ENCODE data around the gene ABCE1.

DNA sequence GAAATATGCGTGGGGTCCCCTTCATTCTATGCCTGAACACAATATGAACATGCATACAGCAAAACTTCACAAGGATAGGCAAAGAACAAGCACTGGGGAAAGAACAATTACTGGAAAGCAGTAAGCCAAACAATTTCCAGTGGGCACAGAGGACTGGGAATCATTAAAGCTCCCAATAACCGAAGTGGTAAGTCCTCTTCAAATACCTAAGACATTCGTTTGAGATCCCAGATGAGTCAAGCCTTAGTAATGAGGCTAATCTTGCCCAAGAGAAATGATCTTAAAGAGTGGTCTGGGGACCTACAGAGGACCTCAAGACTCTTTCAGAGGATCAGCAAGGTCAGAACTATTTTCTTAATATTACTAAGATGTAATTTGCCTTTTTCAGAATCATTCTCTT, 28.8 kb upstream of the ABCE1 start:
- TF ChIP-seq, protein P1, sequence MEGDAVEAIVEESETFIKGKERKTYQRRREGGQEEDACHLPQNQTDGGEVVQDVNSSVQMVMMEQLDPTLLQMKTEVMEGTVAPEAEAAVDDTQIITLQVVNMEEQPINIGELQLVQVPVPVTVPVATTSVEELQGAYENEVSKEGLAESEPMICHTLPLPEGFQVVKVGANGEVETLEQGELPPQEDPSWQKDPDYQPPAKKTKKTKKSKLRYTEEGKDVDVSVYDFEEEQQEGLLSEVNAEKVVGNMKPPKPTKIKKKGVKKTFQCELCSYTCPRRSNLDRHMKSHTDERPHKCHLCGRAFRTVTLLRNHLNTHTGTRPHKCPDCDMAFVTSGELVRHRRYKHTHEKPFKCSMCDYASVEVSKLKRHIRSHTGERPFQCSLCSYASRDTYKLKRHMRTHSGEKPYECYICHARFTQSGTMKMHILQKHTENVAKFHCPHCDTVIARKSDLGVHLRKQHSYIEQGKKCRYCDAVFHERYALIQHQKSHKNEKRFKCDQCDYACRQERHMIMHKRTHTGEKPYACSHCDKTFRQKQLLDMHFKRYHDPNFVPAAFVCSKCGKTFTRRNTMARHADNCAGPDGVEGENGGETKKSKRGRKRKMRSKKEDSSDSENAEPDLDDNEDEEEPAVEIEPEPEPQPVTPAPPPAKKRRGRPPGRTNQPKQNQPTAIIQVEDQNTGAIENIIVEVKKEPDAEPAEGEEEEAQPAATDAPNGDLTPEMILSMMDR (IDR thresholded peaks at IDR 0.05): no peak
- no peak for TF ChIP-seq SIN3A (IDR thresholded peaks at IDR 0.05; ENCODE audit: borderline replicate concordance, insufficient read depth, low read depth, low read length)

All from Panc1 (cell line).